ENCODE measurements around the gene CFAP107.

The CFAP107 gene

DNA sequence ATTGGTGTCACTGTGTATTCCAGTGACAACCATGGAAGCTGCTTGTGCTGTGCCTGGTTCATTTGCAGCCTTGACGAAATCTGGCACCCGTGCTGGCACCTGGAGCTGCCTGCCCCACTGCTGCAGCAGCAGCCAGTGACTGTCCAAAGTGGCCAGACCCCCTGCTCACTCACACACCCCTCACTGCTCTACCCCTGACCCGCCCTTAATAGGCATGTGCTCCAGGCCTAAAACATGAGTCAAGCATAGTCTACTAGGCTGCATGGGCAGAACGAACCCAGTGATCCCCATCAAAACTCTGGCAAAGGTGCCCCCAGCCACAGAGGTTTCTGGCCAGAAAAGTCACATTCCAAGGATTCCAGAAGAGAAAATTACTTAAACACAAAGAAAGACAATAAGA is 52.9 kb downstream of the CFAP107 start:
- H3K4me3 ChIP-seq (replicated peaks; ENCODE audit: low read depth, low read length) = no peak overlapping the region
- no peak for DNase-seq (ENCODE audit: extremely low read depth, low read depth)
- TF ChIP-seq, protein P1, sequence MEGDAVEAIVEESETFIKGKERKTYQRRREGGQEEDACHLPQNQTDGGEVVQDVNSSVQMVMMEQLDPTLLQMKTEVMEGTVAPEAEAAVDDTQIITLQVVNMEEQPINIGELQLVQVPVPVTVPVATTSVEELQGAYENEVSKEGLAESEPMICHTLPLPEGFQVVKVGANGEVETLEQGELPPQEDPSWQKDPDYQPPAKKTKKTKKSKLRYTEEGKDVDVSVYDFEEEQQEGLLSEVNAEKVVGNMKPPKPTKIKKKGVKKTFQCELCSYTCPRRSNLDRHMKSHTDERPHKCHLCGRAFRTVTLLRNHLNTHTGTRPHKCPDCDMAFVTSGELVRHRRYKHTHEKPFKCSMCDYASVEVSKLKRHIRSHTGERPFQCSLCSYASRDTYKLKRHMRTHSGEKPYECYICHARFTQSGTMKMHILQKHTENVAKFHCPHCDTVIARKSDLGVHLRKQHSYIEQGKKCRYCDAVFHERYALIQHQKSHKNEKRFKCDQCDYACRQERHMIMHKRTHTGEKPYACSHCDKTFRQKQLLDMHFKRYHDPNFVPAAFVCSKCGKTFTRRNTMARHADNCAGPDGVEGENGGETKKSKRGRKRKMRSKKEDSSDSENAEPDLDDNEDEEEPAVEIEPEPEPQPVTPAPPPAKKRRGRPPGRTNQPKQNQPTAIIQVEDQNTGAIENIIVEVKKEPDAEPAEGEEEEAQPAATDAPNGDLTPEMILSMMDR (IDR thresholded peaks at IDR 0.05; ENCODE audit: low read depth, low read length, missing control alignments) = no peak

DNA sequence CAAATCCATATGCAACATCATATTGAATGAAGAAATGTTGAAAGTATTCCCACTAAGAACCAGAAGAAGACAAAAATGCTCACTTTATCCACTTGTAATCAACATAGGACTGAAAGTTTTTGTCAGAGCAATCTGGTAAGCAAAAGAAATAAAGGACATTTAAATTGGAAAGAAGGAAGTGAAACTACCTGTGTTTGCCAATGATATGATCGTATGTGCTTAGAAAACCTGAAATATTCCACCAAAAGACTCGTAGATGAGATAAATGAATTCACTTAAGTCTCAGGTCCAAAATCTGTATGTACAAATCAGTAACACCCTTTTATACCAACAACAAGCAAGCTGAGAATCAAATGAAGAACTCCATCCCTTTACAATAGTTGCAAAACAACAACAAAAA is 53.7 kb downstream of the CFAP107 start:
- H3K4me3 ChIP-seq (replicated peaks; ENCODE audit: low read depth, low read length) = no peak overlapping the region
- DNase-seq (ENCODE audit: extremely low read depth, low read depth) = no peak
- TF ChIP-seq, protein P1 (IDR thresholded peaks at IDR 0.05; ENCODE audit: low read depth, low read length, missing control alignments) = no peak

DNA sequence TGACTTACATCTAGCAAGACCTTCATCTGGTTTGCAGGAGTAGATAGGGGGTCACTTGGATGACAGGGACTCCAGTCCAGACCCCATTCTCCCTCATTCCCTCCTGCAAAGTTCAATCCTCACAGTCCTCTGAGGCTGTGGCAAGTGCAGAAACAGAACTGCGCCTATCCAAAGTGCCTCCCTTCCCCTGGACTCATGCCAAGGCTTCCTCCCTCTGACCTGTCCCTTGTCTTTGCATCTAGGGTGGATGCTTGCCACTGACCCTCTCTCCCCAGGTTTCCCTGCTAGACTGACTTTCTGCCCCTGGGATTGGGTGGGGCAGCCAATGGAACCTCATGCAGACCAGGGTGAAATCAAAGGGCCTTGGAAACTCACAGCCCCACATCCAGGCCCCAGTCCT is 63.9 kb downstream of the CFAP107 start:
- DNase-seq (ENCODE audit: extremely low read depth, low read depth) = no peak
- TF ChIP-seq, protein P1 (IDR thresholded peaks at IDR 0.05; ENCODE audit: low read depth, low read length, missing control alignments) = no peak

DNA sequence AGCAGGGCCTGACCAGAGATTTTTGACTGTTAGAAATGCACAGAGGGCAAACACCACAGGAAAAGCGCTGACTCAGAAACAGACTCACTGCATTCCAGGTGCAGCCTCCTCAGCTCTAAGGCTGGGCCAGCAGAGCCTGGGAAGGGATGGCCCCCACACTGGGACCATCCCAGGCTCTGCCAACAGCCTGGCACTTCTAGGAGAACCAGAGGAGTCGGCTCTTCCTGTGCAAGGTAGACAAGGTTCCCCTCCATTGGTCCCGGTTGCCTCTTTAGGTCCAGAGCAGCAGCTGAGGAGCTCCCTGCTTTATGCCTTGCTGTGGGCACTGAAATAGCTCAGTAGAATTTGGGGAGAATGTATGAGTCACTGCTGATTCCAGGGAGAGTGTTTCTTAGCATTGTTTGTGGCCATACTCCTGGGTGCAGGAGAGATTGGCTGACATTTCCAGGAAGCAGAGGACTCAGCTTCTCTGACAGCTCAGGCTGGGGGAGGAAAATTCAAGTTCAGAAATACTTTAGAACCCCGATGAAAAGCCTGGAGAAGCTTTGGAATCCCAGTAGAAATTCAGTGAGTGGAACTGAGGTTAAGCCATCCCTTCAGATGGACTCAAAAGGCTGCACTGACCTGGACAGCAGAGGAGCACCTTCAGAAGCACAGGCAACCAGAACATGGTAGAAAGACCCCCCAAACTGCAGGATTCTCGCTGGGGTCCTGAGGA is 64.8 kb downstream of the CFAP107 start:
- no peak for DNase-seq (ENCODE audit: extremely low read depth, low read depth)
- H3K4me3 ChIP-seq (replicated peaks; ENCODE audit: low read depth, low read length) = no peak overlapping the region
- TF ChIP-seq, protein P1 (IDR thresholded peaks at IDR 0.05; ENCODE audit: low read depth, low read length, missing control alignments) = no peak

More for the DNA sequence above, 63.9 kb downstream of the CFAP107 start:
- H3K4me3 ChIP-seq (replicated peaks; ENCODE audit: low read depth, low read length) = no peak overlapping the region

DNA sequence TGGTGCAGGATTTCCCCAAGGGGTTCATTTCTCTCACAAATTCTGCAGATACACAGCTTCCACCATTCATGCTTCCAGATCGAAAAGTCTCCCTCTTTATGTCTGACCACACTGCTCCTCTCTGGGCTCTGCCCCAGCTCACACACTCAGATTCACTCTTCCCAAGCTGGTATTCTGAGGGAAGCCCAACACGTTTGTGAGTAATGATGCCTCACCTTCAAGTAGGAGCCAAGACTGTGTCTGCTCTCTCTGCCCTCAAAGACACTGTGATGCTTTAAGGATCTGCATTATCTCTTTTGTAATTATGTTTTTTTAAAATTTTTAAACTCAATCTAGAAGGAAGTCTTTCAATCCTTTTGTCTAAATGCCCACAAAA is 65.4 kb downstream of the CFAP107 start:
- DNase-seq (ENCODE audit: extremely low read depth, low read depth) = no peak
- H3K4me3 ChIP-seq (replicated peaks; ENCODE audit: low read depth, low read length) = no peak overlapping the region
- TF ChIP-seq, protein P1 (IDR thresholded peaks at IDR 0.05; ENCODE audit: low read depth, low read length, missing control alignments) = no peak
